ENCODE measurements around the gene AMBP.
"Not testable (repeated sequence)": the region's sequence is repeated elsewhere in the genome, so short reads cannot be mapped to it uniquely, and the experiment has no call there.

The AMBP gene

GRCh38 chr9:114047717-114048116, 30.4 kb downstream of the AMBP start:
- TF ChIP-seq CTCF (IDR thresholded peaks at IDR 0.05; ENCODE audit: control insufficient read depth, extremely low read depth, insufficient read depth): peak; percentile 47
- no peak overlapping the region for H3K4me3 ChIP-seq (ENCODE audit: low read depth, low read length)
- DNase-seq (ENCODE audit: low read depth): no peak

- DNase-seq (ENCODE audit: low read depth): no peak
- TF ChIP-seq CTCF (IDR thresholded peaks at IDR 0.05; ENCODE audit: control insufficient read depth, extremely low read depth, insufficient read depth): no peak
- no peak overlapping the region for H3K4me3 ChIP-seq (ENCODE audit: low read depth, low read length)
Measured at GRCh38 chr9:114046875-114047274, 31.2 kb downstream of the AMBP start.

GRCh38 chr9:114046237-114046755, 31.8 kb downstream of the AMBP start:
- no peak for TF ChIP-seq CTCF (IDR thresholded peaks at IDR 0.05; ENCODE audit: control insufficient read depth, extremely low read depth, insufficient read depth)
- peak; percentile 2 for DNase-seq (ENCODE audit: low read depth)
- H3K4me3 ChIP-seq (ENCODE audit: low read depth, low read length): no peak overlapping the region

- DNase-seq (ENCODE audit: low read depth); H3K4me3 ChIP-seq (ENCODE audit: low read depth, low read length): not testable (repeated sequence)
Measured at GRCh38 chr9:114043660-114044059, 34.4 kb downstream of the AMBP start.

- DNase-seq (ENCODE audit: low read depth): no peak
- no peak for TF ChIP-seq CTCF (IDR thresholded peaks at IDR 0.05; ENCODE audit: control insufficient read depth, extremely low read depth, insufficient read depth)
- no peak overlapping the region for H3K4me3 ChIP-seq (ENCODE audit: low read depth, low read length)
Measured at GRCh38 chr9:114039484-114039883, 38.6 kb downstream of the AMBP start.

- no peak for TF ChIP-seq CTCF (IDR thresholded peaks at IDR 0.05; ENCODE audit: control insufficient read depth, extremely low read depth, insufficient read depth)
- DNase-seq (ENCODE audit: low read depth): no peak
- H3K4me3 ChIP-seq (ENCODE audit: low read depth, low read length): no peak overlapping the region
Measured at GRCh38 chr9:114038724-114039313, 39.3 kb downstream of the AMBP start.

GRCh38 chr9:114037961-114038723, 40.0 kb downstream of the AMBP start:
- no peak for TF ChIP-seq CTCF (IDR thresholded peaks at IDR 0.05; ENCODE audit: control insufficient read depth, extremely low read depth, insufficient read depth)
- H3K4me3 ChIP-seq (ENCODE audit: low read depth, low read length): no peak overlapping the region
- DNase-seq (ENCODE audit: low read depth): no peak
